PC-9 (cell line): ENCODE results near the gene PCNA. TPM values are rescaled to one million over a fixed set of nuclear protein-coding genes. Genes with fewer than 3 reads are reported as not detected.
"Not testable (repeated sequence)": the region's sequence is repeated elsewhere in the genome, so short reads cannot be mapped to it uniquely, and the experiment has no call there.

Experiments used
- BruUV-seq: library from RNA; stranded (reverse); fragments of 400-500 nt; replicated peaks from 2 replicates; lab custom pipeline; 2021; lab: Mats Ljungman, UMichigan
- CTCF ChIA-PET: fragments of 300-600 bp; sonication (Branson Sonifier 250); formaldehyde crosslinking; loops from one replicate; lab custom pipeline; 2022; ENCODE audit warnings: antibody characterized with exemption; lab: Charles Lee
- POLR2A ChIA-PET: fragments of 300-600 bp; sonication (Branson Sonifier 250); formaldehyde crosslinking; loops from one replicate; lab custom pipeline; 2022; ENCODE audit warnings: antibody characterized with exemption; ENCODE audit not compliant: unreplicated experiment; lab: Charles Lee
- DNase-seq, 2 experiments: peaks; one replicate each; pipeline versions ENCODE4 v3.0.0 to v3.0.0-alpha.2; 2015 to 2022; ENCODE audit warnings: mixed read lengths in 1 of 2
- H2AFZ ChIP-seq: fragments of 200-600 bp; sonication (generic); 2 replicates; pipeline ENCODE4 v1.8.1; 2017; ENCODE audit warnings: antibody characterized with exemption
- H3F3A ChIP-seq: fragments of 200-600 bp; sonication (generic); 2 replicates; pipeline ENCODE4 v1.8.1; 2017; ENCODE audit warnings: antibody characterized with exemption, mild to moderate bottlenecking, low read depth; ENCODE audit not compliant: insufficient read depth
- H3K27ac ChIP-seq: fragments of 200-600 bp; sonication (generic); 2 replicates; pipeline ENCODE4 v1.6.1; 2016; ENCODE audit warnings: mixed run types
- H3K27me3 ChIP-seq: fragments of 200-600 bp; sonication (generic); 2 replicates; pipeline ENCODE4 v1.6.1; 2016; ENCODE audit warnings: low read depth, mixed run types; ENCODE audit not compliant: insufficient read depth
- H3K36me3 ChIP-seq: fragments of 200-600 bp; sonication (generic); 2 replicates; pipeline ENCODE4 v1.6.1; 2016; ENCODE audit warnings: low read depth, mixed run types
- H3K4me1 ChIP-seq: fragments of 200-600 bp; sonication (generic); replicated peaks from 2 replicates; pipeline ENCODE4 v1.6.1; 2016; ENCODE audit warnings: mixed run types; ENCODE audit not compliant: insufficient read depth
- H3K4me2 ChIP-seq: fragments of 200-600 bp; sonication (generic); 2 replicates; pipeline ENCODE4 v1.6.1; 2017; ENCODE audit warnings: mixed run types
- H3K4me3 ChIP-seq: fragments of 200-600 bp; sonication (generic); 2 replicates; pipeline ENCODE4 v1.6.1; 2016; ENCODE audit warnings: mixed run types
- H3K79me2 ChIP-seq: fragments of 200-600 bp; sonication (generic); 2 replicates; pipeline ENCODE4 v1.6.1; 2017; ENCODE audit warnings: low read depth, mixed run types
- H3K9me2 ChIP-seq: fragments of 200-600 bp; sonication (generic); 2 replicates; pipeline ENCODE4 v1.8.1; 2017; ENCODE audit warnings: mild to moderate bottlenecking; ENCODE audit not compliant: insufficient read depth
- H3K9me3 ChIP-seq: fragments of 200-600 bp; sonication (generic); 2 replicates; pipeline ENCODE4 v1.8.1; 2016; ENCODE audit warnings: low read depth; ENCODE audit not compliant: insufficient read depth
- H4K20me1 ChIP-seq: fragments of 200-600 bp; sonication (generic); 2 replicates; pipeline ENCODE4 v1.8.1; 2017; ENCODE audit not compliant: insufficient read depth
- EZH2 ChIP-seq: fragments of 200-600 bp; sonication (generic); IDR thresholded peaks from 2 replicates; pipeline ENCODE4 v1.8.0; 2017; ENCODE audit warnings: antibody characterized with exemption, low read depth
- intact Hi-C: fragments of 100-400 bp; cut with micrococcal nuclease; formaldehyde crosslinking; loops from one replicate; pipeline ENCODE4 v1.10.0; 2022; ENCODE audit not compliant: unreplicated experiment
- total RNA-seq: library from RNA; stranded (reverse); gene quantifications from 2 replicates; pipeline ENCODE4 v1.2.3, GENCODE V29; 2021
- TF ChIP-seq, protein P1 (sequence below): fragments of 200-600 bp; sonication (generic); conservative IDR thresholded peaks from 2 replicates; pipeline ENCODE4 v1.6.1; 2017; ENCODE audit warnings: mixed run types, antibody characterized with exemption, mild to moderate bottlenecking, moderate library complexity

The PCNA gene
- total RNA-seq, 1 experiment from 2014 or later, result 207 TPM

DNA sequence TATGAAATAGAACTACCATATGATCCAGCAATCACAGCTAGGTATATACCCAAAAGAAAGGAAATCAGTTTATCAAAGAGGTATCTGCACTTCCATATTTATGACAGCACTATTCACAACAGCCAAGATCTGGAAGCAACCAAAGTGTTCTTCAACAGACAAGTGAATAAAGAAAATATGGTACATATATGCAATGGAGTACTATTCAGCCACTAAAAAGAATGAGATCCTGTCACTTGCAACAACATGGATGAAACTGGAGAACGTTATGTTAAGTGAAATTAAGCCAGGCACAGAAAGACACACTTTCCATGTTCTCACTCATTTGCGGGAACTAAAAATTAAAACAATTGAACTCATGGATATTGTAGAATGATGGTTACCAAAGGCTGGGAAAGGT lies 15.3 kb downstream of the PCNA start:
- H3K4me3 ChIP-seq, result no peak overlapping the region
- H4K20me1 ChIP-seq, result no peaks in the 10 kb centered on the region
- no peak overlapping the region for H2AFZ ChIP-seq
- no peaks in the 10 kb centered on the region for H3K79me2 ChIP-seq
- no TSS peak for BruUV-seq
- no peak for TF ChIP-seq EZH2
- TF ChIP-seq, protein P1, sequence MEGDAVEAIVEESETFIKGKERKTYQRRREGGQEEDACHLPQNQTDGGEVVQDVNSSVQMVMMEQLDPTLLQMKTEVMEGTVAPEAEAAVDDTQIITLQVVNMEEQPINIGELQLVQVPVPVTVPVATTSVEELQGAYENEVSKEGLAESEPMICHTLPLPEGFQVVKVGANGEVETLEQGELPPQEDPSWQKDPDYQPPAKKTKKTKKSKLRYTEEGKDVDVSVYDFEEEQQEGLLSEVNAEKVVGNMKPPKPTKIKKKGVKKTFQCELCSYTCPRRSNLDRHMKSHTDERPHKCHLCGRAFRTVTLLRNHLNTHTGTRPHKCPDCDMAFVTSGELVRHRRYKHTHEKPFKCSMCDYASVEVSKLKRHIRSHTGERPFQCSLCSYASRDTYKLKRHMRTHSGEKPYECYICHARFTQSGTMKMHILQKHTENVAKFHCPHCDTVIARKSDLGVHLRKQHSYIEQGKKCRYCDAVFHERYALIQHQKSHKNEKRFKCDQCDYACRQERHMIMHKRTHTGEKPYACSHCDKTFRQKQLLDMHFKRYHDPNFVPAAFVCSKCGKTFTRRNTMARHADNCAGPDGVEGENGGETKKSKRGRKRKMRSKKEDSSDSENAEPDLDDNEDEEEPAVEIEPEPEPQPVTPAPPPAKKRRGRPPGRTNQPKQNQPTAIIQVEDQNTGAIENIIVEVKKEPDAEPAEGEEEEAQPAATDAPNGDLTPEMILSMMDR, result no peak
- peaks cover 14% of the 10 kb centered on the region; the same call in 1 of the 2 replicates for H3F3A ChIP-seq
- no peak overlapping the region for H3K4me2 ChIP-seq
- H3K4me1 ChIP-seq, result 0 out of 2 replicates have a peak, but pooled peaks cover 4% of the 10 kb centered on the region
- intact Hi-C loops, result loop anchor here (5.0 kb wide), 1 partner anchor 497 kb away; no protein-coding TSS in a partner anchor
- ChIA-PET POLR2A (no interaction called here), CTCF (no interaction called here)
- no peak for DNase-seq
- no peaks in the 10 kb centered on the region for H3K27me3 ChIP-seq
- no peak overlapping the region for H3K27ac ChIP-seq
- no peaks in the 10 kb centered on the region for H3K9me3 ChIP-seq
- no peaks in the 10 kb centered on the region for H3K9me2 ChIP-seq
- H3K36me3 ChIP-seq, result peaks cover 43% of the 10 kb centered on the region

DNA sequence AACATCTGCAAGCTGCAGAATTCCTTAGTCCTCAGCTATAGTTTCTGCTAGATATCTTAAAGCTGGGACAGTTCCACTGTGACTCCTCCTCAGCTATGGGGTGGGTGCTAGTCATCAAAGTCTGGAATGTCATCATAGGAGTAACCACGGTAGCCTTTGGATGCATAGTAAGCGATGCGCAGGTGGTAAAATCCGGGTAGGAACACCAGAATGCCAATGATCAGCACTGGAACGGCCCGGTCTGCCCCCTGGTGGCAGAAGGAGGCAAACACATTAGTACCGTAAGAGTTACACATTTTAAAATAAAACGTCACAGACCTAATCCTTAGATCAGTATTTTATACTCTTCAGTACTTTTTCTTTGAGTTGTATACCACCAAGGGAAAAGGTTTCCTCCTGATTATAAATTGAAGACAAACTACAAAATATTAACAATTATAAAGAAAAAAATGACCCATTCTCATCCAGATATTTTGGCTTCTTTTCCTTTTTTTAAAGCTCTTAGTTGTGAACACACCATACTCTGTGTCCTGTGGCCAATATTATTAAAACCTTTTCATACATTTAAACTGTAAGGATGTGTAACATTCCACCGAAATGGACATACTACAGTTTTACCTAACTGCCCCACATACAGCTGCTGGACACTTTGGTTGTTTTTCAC lies 18.9 kb downstream of the PCNA start:
- ChIA-PET CTCF (interaction anchor here (0.5 to 1.4 kb wide), 5 partner anchors 35 to 301 kb away, joined by 3 to 6 read pairs (median 3); no protein-coding TSS in a partner anchor), POLR2A (interaction anchor here (0.6 to 0.7 kb wide), 2 partner anchors 26 to 57 kb away, joined by 3 read pairs; no protein-coding TSS in a partner anchor)
- no peaks in the 10 kb centered on the region for H3K27me3 ChIP-seq
- no TSS peak for BruUV-seq
- peaks cover 42% of the 10 kb centered on the region for H3K36me3 ChIP-seq
- no peak for TF ChIP-seq EZH2
- TF ChIP-seq, protein P1, result peak; percentile 93
- peak overlapping the region; percentile 64 for H3K27ac ChIP-seq
- intact Hi-C loops, result loop anchor here (1.0 to 5.0 kb wide), 4 partner anchors 40 to 494 kb away; partner anchors contain the start of gene SLC23A2
- H2AFZ ChIP-seq, result no peak overlapping the region
- no peaks in the 10 kb centered on the region for H3K9me2 ChIP-seq
- 0 out of 2 replicates have a peak, but pooled peaks cover 4% of the 10 kb centered on the region for H3K4me1 ChIP-seq
- DNase-seq, result peak; percentile 56 to 72
- peaks cover 11% of the 10 kb centered on the region; the same call in 1 of the 2 replicates for H3F3A ChIP-seq
- H3K9me3 ChIP-seq, result no peaks in the 10 kb centered on the region
- no peak overlapping the region for H3K4me3 ChIP-seq
- no peaks in the 10 kb centered on the region for H3K79me2 ChIP-seq
- H3K4me2 ChIP-seq, result no peak overlapping the region
- H4K20me1 ChIP-seq, result no peaks in the 10 kb centered on the region

DNA sequence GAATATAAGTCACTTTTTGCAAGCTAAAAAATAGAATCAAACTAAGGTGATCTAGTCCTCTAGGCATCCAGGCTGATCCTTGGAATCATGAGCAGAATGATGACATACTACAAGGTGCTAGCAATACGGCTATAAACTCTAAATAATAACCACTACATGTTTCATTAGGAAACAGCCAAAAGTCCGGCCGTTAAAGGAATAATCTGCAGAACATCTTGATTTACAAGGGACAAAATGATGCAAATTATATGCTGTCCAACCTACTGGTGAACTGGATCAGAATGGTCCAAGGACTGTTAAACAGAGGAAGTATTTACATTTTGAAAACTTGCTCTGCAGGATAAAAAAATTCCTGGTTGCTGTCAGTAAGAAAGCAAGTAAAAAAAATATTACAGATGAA lies 19.8 kb downstream of the PCNA start:
- H3K9me3 ChIP-seq, H3K4me3 ChIP-seq, H2AFZ ChIP-seq, H3K4me1 ChIP-seq, H3K4me2 ChIP-seq, POLR2A ChIA-PET, BruUV-seq, H3K9me2 ChIP-seq, H4K20me1 ChIP-seq, H3K79me2 ChIP-seq, H3K27me3 ChIP-seq: not testable (repeated sequence)
- CTCF ChIA-PET, result interaction anchor here (1.4 kb wide), 1 partner anchor 149 kb away, joined by 3 read pairs; no protein-coding TSS in a partner anchor
- intact Hi-C loops, result loop anchor here (1.0 to 5.0 kb wide), 4 partner anchors 39 to 493 kb away; partner anchors contain the start of gene SLC23A2
- peaks cover 11% of the 10 kb centered on the region; the same call in 1 of the 2 replicates for H3F3A ChIP-seq
- 0 out of 2 replicates have a peak overlapping the region, but pooled peaks have one; percentile 31 for H3K27ac ChIP-seq
- peaks cover 41% of the 10 kb centered on the region for H3K36me3 ChIP-seq
- peak in 1 of 2 experiments; percentile 8 for DNase-seq

DNA sequence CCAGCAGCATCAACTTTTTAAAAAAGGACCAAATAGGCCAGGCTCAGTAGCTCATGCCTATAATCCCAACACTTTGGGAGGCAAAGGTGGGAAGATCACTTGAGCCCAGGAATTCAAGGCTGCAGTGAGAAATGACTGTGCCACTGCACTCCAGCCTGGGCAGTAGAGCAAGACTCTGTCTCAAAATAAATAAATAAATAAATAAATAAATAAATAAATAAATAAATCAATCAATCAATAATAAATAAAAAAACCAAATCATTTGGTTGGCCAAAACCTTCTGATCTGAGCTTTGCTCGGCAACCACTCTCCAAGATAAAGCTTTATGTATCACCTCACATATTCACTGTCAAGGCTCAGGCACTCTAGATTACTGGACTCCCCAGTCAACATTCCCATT lies 20.7 kb downstream of the PCNA start:
- POLR2A ChIA-PET, result not testable (repeated sequence)

More for the DNA sequence above, 20.7 kb downstream of the PCNA start:
- H3K4me2 ChIP-seq, H3K27ac ChIP-seq, H3K4me3 ChIP-seq, H4K20me1 ChIP-seq, intact Hi-C loops, H2AFZ ChIP-seq, H3K4me1 ChIP-seq, H3K79me2 ChIP-seq, H3K9me3 ChIP-seq, H3K9me2 ChIP-seq, H3K27me3 ChIP-seq, BruUV-seq: not testable (repeated sequence)
- Histone ChIP-seq H3K36me3 (peaks cover 34% of the 10 kb centered on the region), H3F3A (peaks cover 11% of the 10 kb centered on the region; the same call in 1 of the 2 replicates)
- peak in 1 of 2 experiments; percentile 5 for DNase-seq
- CTCF ChIA-PET, result interaction anchor here (0.6 kb wide), 1 partner anchor 40 kb away, joined by 3 read pairs; no protein-coding TSS in a partner anchor
